Nephron (organoid): ENCODE results near the gene KRCC1.

Experiments
- H3K27ac Mint-ChIP-seq, 3 experiments: 2 replicates each; pipeline ENCODE4 v1.8.0; 2020; ENCODE audit warnings: mixed read lengths in 3 of 3, mild to moderate bottlenecking in 2 of 3, moderate library complexity in 1 of 3
- H3K27me3 Mint-ChIP-seq: 2 replicates; pipeline ENCODE4 v1.8.0; 2021; ENCODE audit warnings: low read depth, mild to moderate bottlenecking, moderate library complexity, mixed read lengths
- H3K36me3 Mint-ChIP-seq: 2 replicates; pipeline ENCODE4 v1.8.0; 2020; ENCODE audit warnings: low read depth, mixed read lengths
- H3K4me1 Mint-ChIP-seq: 2 replicates; pipeline ENCODE4 v1.8.0; 2020; ENCODE audit warnings: mixed read lengths
- H3K4me3 Mint-ChIP-seq, 3 experiments: 2 replicates each; pipeline ENCODE4 v1.8.0; 2020; ENCODE audit warnings: mild to moderate bottlenecking in 3 of 3, mixed read lengths in 3 of 3, moderate library complexity in 2 of 3
- H3K9me3 Mint-ChIP-seq: 2 replicates; pipeline ENCODE4 v1.8.0; 2020; ENCODE audit warnings: mixed read lengths
- TF ChIP-seq, protein P1 (sequence below), 3 experiments: fragments of 200-600 bp; sonication (generic); IDR thresholded peaks; one replicate each; pipeline ENCODE4 v1.5.0; 2021; ENCODE audit warnings: antibody characterized with exemption in 3 of 3; ENCODE audit not compliant: unreplicated experiment in 3 of 3

Gene KRCC1

DNA sequence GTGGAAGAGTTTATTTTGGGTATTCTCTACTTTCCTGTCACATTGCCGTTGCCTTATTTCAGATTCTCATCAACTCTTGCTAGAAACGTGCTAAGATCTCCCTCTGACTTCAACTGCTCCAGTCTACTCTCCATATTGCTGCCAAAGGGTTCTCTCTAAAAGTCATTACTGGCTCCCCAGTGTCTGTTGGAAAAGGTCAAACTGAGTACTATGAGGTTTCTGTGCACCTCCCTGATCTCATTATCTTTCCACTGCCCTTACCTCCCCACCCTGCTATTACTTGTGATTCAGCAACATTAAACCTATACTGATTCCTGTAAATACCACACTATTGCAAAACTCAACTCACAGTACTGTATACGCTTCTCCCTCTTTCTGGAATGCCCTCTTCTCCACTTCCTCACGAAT is 1.9 kb upstream of the KRCC1 start:
- Mint-ChIP-seq H3K9me3 (no peaks in the 10 kb centered on the region), H3K4me3 (peak overlapping the region; percentile 92 to 96 (median 92))
- TF ChIP-seq, protein P1, sequence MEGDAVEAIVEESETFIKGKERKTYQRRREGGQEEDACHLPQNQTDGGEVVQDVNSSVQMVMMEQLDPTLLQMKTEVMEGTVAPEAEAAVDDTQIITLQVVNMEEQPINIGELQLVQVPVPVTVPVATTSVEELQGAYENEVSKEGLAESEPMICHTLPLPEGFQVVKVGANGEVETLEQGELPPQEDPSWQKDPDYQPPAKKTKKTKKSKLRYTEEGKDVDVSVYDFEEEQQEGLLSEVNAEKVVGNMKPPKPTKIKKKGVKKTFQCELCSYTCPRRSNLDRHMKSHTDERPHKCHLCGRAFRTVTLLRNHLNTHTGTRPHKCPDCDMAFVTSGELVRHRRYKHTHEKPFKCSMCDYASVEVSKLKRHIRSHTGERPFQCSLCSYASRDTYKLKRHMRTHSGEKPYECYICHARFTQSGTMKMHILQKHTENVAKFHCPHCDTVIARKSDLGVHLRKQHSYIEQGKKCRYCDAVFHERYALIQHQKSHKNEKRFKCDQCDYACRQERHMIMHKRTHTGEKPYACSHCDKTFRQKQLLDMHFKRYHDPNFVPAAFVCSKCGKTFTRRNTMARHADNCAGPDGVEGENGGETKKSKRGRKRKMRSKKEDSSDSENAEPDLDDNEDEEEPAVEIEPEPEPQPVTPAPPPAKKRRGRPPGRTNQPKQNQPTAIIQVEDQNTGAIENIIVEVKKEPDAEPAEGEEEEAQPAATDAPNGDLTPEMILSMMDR (IDR thresholded peaks at IDR 0.05; ENCODE audit: unreplicated experiment in 3 of 3), result no peak

DNA sequence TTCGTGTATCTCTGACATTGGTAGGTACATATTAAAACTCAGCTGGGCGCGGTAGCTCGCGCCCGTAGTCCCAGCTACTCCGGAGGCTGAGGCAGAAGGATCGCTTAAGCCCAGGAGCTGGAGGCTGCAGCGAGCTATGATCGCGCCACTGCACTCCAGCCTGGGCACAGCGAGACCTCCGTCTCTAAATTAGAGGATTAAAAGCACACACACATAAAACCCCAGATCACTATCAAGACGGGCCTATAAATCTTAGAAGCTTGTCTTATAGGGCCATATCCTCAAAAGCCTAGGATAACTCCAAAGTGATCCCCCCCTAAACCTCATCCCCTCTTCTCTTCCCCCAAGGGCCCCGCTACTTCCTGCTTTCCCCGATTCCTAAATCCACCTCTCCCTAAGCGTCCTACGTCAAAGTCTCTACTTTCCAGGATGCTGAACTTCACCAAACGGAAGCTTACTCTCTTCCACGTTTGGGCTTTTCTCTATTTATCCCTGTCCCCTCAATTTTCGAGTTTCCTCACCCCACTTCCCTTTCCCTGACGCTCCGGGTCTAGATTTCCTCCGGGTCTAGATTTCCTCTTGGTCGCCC is 707 bp downstream of the KRCC1 start:
- peak overlapping the region; percentile 92 to 96 (median 95) for H3K4me3 Mint-ChIP-seq
- H3K27ac Mint-ChIP-seq, result peak overlapping the region; percentile 98 to 99 (median 98)
- TF ChIP-seq, protein P1 (IDR thresholded peaks at IDR 0.05; ENCODE audit: unreplicated experiment in 3 of 3), result no peak
- no peaks in the 10 kb centered on the region for H3K27me3 Mint-ChIP-seq
- H3K9me3 Mint-ChIP-seq, result no peaks in the 10 kb centered on the region
- H3K4me1 Mint-ChIP-seq, result peaks cover 54% of the 10 kb centered on the region
- H3K36me3 Mint-ChIP-seq, result peaks cover 22% of the 10 kb centered on the region

More for the DNA sequence above, 1.9 kb upstream of the KRCC1 start:
- H3K27me3 Mint-ChIP-seq, result no peaks in the 10 kb centered on the region
- H3K36me3 Mint-ChIP-seq, result peaks cover 15% of the 10 kb centered on the region
- peak overlapping the region; percentile 98 to 99 (median 99) for H3K27ac Mint-ChIP-seq
- peaks cover 51% of the 10 kb centered on the region for H3K4me1 Mint-ChIP-seq

DNA sequence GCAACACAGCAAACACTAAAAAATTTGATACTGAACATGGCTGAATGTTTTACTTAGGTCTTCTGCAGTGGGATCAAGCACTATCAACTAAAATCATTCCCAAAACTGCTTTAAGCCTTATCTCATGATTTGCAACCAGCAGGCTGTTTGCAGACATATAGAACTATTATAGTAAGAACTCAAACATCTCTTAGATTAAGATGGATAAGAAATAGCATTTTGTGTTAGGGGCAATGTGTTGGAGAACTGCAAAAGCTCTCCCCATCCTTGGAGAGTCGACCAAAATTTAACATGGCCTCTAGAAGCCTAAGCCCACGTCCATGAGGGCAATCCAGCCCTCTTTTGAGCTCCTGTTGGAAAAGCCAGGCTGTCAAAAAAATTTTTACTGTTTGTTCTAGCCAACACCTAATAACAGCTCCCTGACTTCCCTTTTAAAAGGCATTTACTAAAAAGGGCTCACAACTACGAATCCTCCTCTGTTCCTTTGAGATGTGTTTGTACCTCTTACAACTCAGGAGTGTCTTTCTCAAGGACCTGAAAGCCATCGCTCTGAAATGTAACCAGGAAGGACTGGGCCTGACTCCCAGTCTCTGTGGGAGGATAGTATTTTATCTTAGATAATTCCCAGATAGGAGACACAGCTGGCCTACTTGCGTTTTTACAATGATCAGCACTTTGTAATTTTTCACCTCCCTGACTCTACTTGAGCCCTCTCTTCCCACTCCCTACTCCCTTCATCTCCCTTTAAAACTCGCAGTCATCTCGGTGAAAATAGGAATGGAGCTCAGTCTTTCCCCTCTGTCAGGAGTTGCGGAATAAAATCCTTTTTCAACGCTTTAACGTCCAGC is 1.4 kb downstream of the KRCC1 start:
- Mint-ChIP-seq H3K4me1 (peaks cover 60% of the 10 kb centered on the region), H3K4me3 (peak overlapping the region; percentile 92 to 96 (median 95)), H3K27me3 (no peaks in the 10 kb centered on the region), H3K9me3 (no peaks in the 10 kb centered on the region), H3K27ac (peak overlapping the region; percentile 98 to 99 (median 98)), H3K36me3 (peaks cover 29% of the 10 kb centered on the region)
- TF ChIP-seq, protein P1 (IDR thresholded peaks at IDR 0.05; ENCODE audit: unreplicated experiment in 3 of 3), result no peak

DNA sequence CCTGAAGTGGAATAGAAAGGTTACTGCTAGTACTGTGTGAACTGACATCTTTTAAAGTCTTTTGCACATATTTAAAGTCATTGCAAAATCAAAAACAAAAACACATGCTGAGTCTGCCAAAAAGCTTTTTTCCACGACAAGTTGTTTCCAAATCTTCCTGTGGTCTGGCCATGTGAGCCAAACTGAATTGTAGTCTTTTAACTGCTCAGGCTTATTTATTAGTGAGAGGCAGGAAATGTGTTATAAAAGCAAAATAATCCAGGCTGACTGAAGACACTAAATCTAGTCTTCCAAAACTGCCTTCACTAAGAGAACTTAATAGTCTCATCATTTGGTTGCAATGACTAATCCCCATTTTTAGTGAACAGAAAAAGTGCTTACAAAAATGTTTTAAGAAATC is 2.3 kb downstream of the KRCC1 start:
- peak overlapping the region; percentile 92 to 96 (median 95) for H3K4me3 Mint-ChIP-seq
- H3K27ac Mint-ChIP-seq, result peak overlapping the region; percentile 98 to 99 (median 98)
- no peaks in the 10 kb centered on the region for H3K9me3 Mint-ChIP-seq
- TF ChIP-seq, protein P1 (IDR thresholded peaks at IDR 0.05; ENCODE audit: unreplicated experiment in 3 of 3), result no peak
- peaks cover 38% of the 10 kb centered on the region for H3K36me3 Mint-ChIP-seq
- peaks cover 66% of the 10 kb centered on the region for H3K4me1 Mint-ChIP-seq
- H3K27me3 Mint-ChIP-seq, result no peaks in the 10 kb centered on the region

DNA sequence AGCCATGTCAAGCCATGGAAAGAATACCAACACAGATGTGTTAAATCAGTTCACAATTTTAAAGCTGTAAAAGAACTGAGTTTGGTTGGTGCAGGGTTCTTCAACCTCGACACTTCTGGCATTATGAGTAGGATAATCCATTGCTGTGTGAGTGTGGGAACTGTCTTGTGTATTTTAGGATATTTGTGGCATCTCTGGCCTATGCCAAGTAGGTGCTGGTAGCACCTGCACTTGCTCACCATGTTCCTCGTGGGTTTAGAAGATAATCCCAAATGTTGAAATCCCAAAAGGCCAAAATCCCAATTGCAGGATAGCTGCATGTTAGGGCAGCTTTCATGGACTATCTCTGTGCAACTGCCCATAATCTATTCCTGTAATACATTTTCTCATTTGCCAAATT is 3.8 kb downstream of the KRCC1 start:
- no peaks in the 10 kb centered on the region for H3K27me3 Mint-ChIP-seq
- H3K27ac Mint-ChIP-seq, result no peak overlapping the region
- H3K36me3 Mint-ChIP-seq, result peaks cover 38% of the 10 kb centered on the region
- no peaks in the 10 kb centered on the region for H3K9me3 Mint-ChIP-seq
- no peak overlapping the region for H3K4me3 Mint-ChIP-seq
- TF ChIP-seq, protein P1 (IDR thresholded peaks at IDR 0.05; ENCODE audit: unreplicated experiment in 3 of 3), result no peak
- H3K4me1 Mint-ChIP-seq, result peaks cover 54% of the 10 kb centered on the region
